ENCODE measurements around the gene TECTA. TPM values are rescaled to one million over a fixed set of nuclear protein-coding genes. Genes with fewer than 3 reads are reported as not detected.

The TECTA gene
- total RNA-seq, 2 donors from 2014 or later, result 0.39 to 0.86 TPM

- Mint-ChIP-seq H3K4me1 (ENCODE audit: low read depth in 2 of 2) (no peaks in the 10 kb centered on the region), H3K36me3 (no peaks in the 10 kb centered on the region), H3K27ac (no peak overlapping the region), H3K4me3 (no peak overlapping the region), H3K27me3 (peaks cover 19 to 37% of the 10 kb centered on the region in 2 donors), H3K9me3 (no peaks in the 10 kb centered on the region)
- DNase-seq (ENCODE audit: low spot score) (peak; percentile 77), ATAC-seq (peak; percentile 70 to 75)
Measured at GRCh38 chr11:121194731-121195596, 93.9 kb downstream of the TECTA start.

GRCh38 chr11:121198491-121198890 is 97.4 kb downstream of the TECTA start:
- H3K9me3 Mint-ChIP-seq, result no peaks in the 10 kb centered on the region
- H3K27me3 Mint-ChIP-seq, result peaks cover 22 to 49% of the 10 kb centered on the region in 2 donors
- H3K36me3 Mint-ChIP-seq, result no peaks in the 10 kb centered on the region
- H3K4me1 Mint-ChIP-seq (ENCODE audit: low read depth in 2 of 2), result no peaks in the 10 kb centered on the region
- H3K27ac Mint-ChIP-seq, result no peak overlapping the region
- no peak overlapping the region for H3K4me3 Mint-ChIP-seq
- ATAC-seq, result no peak
- no peak for DNase-seq (ENCODE audit: low spot score)

- Mint-ChIP-seq H3K27ac (no peak overlapping the region), H3K4me3 (no peak overlapping the region), H3K27me3 (peaks cover 22 to 46% of the 10 kb centered on the region in 2 donors), H3K4me1 (ENCODE audit: low read depth in 2 of 2) (no peaks in the 10 kb centered on the region), H3K36me3 (no peaks in the 10 kb centered on the region), H3K9me3 (no peaks in the 10 kb centered on the region)
- DNase-seq (ENCODE audit: low spot score), result no peak
- no peak for ATAC-seq
Measured at GRCh38 chr11:121199516-121199915, 98.5 kb downstream of the TECTA start.

- ATAC-seq, result no peak
- Mint-ChIP-seq H3K9me3 (no peaks in the 10 kb centered on the region), H3K4me1 (ENCODE audit: low read depth in 2 of 2) (no peaks in the 10 kb centered on the region), H3K4me3 (no peak overlapping the region), H3K27me3 (peaks cover 16 to 40% of the 10 kb centered on the region in 2 donors), H3K36me3 (no peaks in the 10 kb centered on the region), H3K27ac (no peak overlapping the region)
- no peak for DNase-seq (ENCODE audit: low spot score)
Measured at GRCh38 chr11:121206810-121207209, 105.8 kb downstream of the TECTA start.

- H3K4me1 Mint-ChIP-seq (ENCODE audit: low read depth in 2 of 2), result no peaks in the 10 kb centered on the region
- ATAC-seq (no peak), DNase-seq (ENCODE audit: low spot score) (no peak)
- no peaks in the 10 kb centered on the region for H3K9me3 Mint-ChIP-seq
- peaks cover 15 to 44% of the 10 kb centered on the region in 2 donors for H3K27me3 Mint-ChIP-seq
- H3K36me3 Mint-ChIP-seq, result no peaks in the 10 kb centered on the region
- no peak overlapping the region for H3K27ac Mint-ChIP-seq
- H3K4me3 Mint-ChIP-seq, result no peak overlapping the region
Measured at GRCh38 chr11:121207485-121208115, 106.6 kb downstream of the TECTA start.

- H3K4me1 Mint-ChIP-seq (ENCODE audit: low read depth in 2 of 2), result no peaks in the 10 kb centered on the region
- H3K27me3 Mint-ChIP-seq, result peaks cover 39 to 69% of the 10 kb centered on the region in 2 donors
Measured at GRCh38 chr11:121210445-121211080, 109.5 kb downstream of the TECTA start.

GRCh38 chr11:121211626-121212025 is 110.6 kb downstream of the TECTA start:
- no peak overlapping the region for H3K4me3 Mint-ChIP-seq
- peaks cover 32 to 64% of the 10 kb centered on the region in 2 donors for H3K27me3 Mint-ChIP-seq

More at GRCh38 chr11:121210445-121211080, 109.5 kb downstream of the TECTA start:
- ATAC-seq, result no peak
- no peak overlapping the region for H3K27ac Mint-ChIP-seq
- DNase-seq (ENCODE audit: low spot score), result no peak
- H3K36me3 Mint-ChIP-seq, result no peaks in the 10 kb centered on the region
- no peak overlapping the region for H3K4me3 Mint-ChIP-seq
- no peaks in the 10 kb centered on the region for H3K9me3 Mint-ChIP-seq

GRCh38 chr11:121212536-121213361 is 111.7 kb downstream of the TECTA start:
- DNase-seq (ENCODE audit: low spot score) (no peak), ATAC-seq (peak in 1 of 2 donors; percentile 33)
- no peak overlapping the region for H3K4me3 Mint-ChIP-seq
- no peaks in the 10 kb centered on the region for H3K36me3 Mint-ChIP-seq
- no peaks in the 10 kb centered on the region for H3K9me3 Mint-ChIP-seq
- peaks cover 31 to 58% of the 10 kb centered on the region in 2 donors for H3K27me3 Mint-ChIP-seq
- no peaks in the 10 kb centered on the region for H3K4me1 Mint-ChIP-seq (ENCODE audit: low read depth in 2 of 2)
- H3K27ac Mint-ChIP-seq, result no peak overlapping the region

More at GRCh38 chr11:121211626-121212025, 110.6 kb downstream of the TECTA start:
- H3K9me3 Mint-ChIP-seq, result no peaks in the 10 kb centered on the region
- H3K27ac Mint-ChIP-seq, result no peak overlapping the region
- H3K36me3 Mint-ChIP-seq, result no peaks in the 10 kb centered on the region
- H3K4me1 Mint-ChIP-seq (ENCODE audit: low read depth in 2 of 2), result no peaks in the 10 kb centered on the region
- no peak for DNase-seq (ENCODE audit: low spot score)
- ATAC-seq, result no peak

GRCh38 chr11:121213362-121213893 is 112.4 kb downstream of the TECTA start:
- DNase-seq (ENCODE audit: low spot score) (no peak), ATAC-seq (peak in 1 of 2 donors; percentile 13)
- Mint-ChIP-seq H3K27ac (no peak overlapping the region), H3K36me3 (no peaks in the 10 kb centered on the region), H3K4me3 (no peak overlapping the region), H3K9me3 (no peaks in the 10 kb centered on the region), H3K4me1 (ENCODE audit: low read depth in 2 of 2) (no peaks in the 10 kb centered on the region), H3K27me3 (peaks cover 31 to 53% of the 10 kb centered on the region in 2 donors)

- H3K27me3 Mint-ChIP-seq, result peaks cover 31 to 59% of the 10 kb centered on the region in 2 donors
- no peak overlapping the region for H3K27ac Mint-ChIP-seq
- no peak for DNase-seq (ENCODE audit: low spot score)
- H3K4me1 Mint-ChIP-seq (ENCODE audit: low read depth in 2 of 2), result no peaks in the 10 kb centered on the region
- no peak overlapping the region for H3K4me3 Mint-ChIP-seq
- H3K36me3 Mint-ChIP-seq, result no peaks in the 10 kb centered on the region
- no peaks in the 10 kb centered on the region for H3K9me3 Mint-ChIP-seq
- ATAC-seq, result no peak
Measured at GRCh38 chr11:121214861-121215260, 113.8 kb downstream of the TECTA start.

GRCh38 chr11:121221496-121222200 is 120.6 kb downstream of the TECTA start:
- DNase-seq (ENCODE audit: low spot score), result no peak
- no peak overlapping the region for H3K4me3 Mint-ChIP-seq
- H3K27ac Mint-ChIP-seq, result no peak overlapping the region
- no peaks in the 10 kb centered on the region for H3K36me3 Mint-ChIP-seq
- ATAC-seq, result no peak
- H3K27me3 Mint-ChIP-seq, result peaks cover 10 to 21% of the 10 kb centered on the region in 2 donors
- H3K4me1 Mint-ChIP-seq (ENCODE audit: low read depth in 2 of 2), result no peaks in the 10 kb centered on the region
- no peaks in the 10 kb centered on the region for H3K9me3 Mint-ChIP-seq

GRCh38 chr11:121223161-121223560 is 122.1 kb downstream of the TECTA start:
- Mint-ChIP-seq H3K4me3 (no peak overlapping the region), H3K27me3 (peaks cover 9 to 25% of the 10 kb centered on the region in 2 donors), H3K4me1 (ENCODE audit: low read depth in 2 of 2) (no peaks in the 10 kb centered on the region), H3K27ac (no peak overlapping the region), H3K9me3 (no peaks in the 10 kb centered on the region), H3K36me3 (no peaks in the 10 kb centered on the region)
- DNase-seq (ENCODE audit: low spot score), result no peak
- no peak for ATAC-seq

Measured in natural killer cell treated with Interleukin-12 subunit alpha and Interleukin-12 subunit beta and Interleukin-15 and Interleukin-18, amount 100 ng/mL, for 72 hours (primary cell).